CD4-positive, alpha-beta T cell (primary cell): ENCODE data around the gene DYNC2I2. TPM values are rescaled to one million over a fixed set of nuclear protein-coding genes. Genes with fewer than 3 reads are reported as not detected.
"Not testable (repeated sequence)": the region's sequence is repeated elsewhere in the genome, so short reads cannot be mapped to it uniquely, and the experiment has no call there.

Experiments
- ATAC-seq: fragments of 200-7000 bp; cut with Tn5 transposase; one replicate; pipeline ENCODE4 v1.10.0; 2022; ENCODE audit warnings: mild to moderate bottlenecking; ENCODE audit not compliant: poor library complexity
- CTCF ChIA-PET: fragments of 350-600 bp; sonication (Branson Sonifier 250); formaldehyde crosslinking; loops from one replicate; lab custom pipeline; 2021; ENCODE audit warnings: antibody characterized with exemption, inconsistent platforms; lab: Charles Lee
- POLR2A ChIA-PET: fragments of 350-600 bp; sonication (Branson Sonifier 250); formaldehyde crosslinking; loops from one replicate; lab custom pipeline; 2021; ENCODE audit warnings: antibody characterized with exemption, inconsistent platforms; lab: Charles Lee
- DNase-seq, 14 experiments: peaks; one replicate each; pipeline ENCODE4 v3.0.0-alpha.2; 2013 to 2020; ENCODE audit warnings: mixed read lengths in 2 of 14
- H3K27ac ChIP-seq, 2 donors: one replicate each; pipeline versions ENCODE4 v1.5.1 to v1.7.0; 2013; ENCODE audit warnings: low read length in 2 of 2, low read depth in 1 of 2, mild to moderate bottlenecking in 1 of 2
- H3K27me3 ChIP-seq, 2 experiments: 1 replicate in 1 of 2; 2 replicates in 1 of 2; pipeline versions ENCODE4 v1.6.1 to v1.7.0; 2013; ENCODE audit warnings: low read length in 2 of 2, control low read depth in 1 of 2, mild to moderate bottlenecking in 1 of 2, moderate library complexity in 1 of 2; ENCODE audit not compliant: insufficient read depth in 2 of 2, control insufficient read depth in 1 of 2
- H3K36me3 ChIP-seq: one replicate; pipeline ENCODE4 v1.6.1; 2013; ENCODE audit warnings: low read length, control low read depth; ENCODE audit not compliant: insufficient read depth
- H3K4me1 ChIP-seq: one replicate; pipeline ENCODE4 v1.6.1; 2013; ENCODE audit warnings: low read length, control low read depth; ENCODE audit not compliant: insufficient read depth
- H3K4me3 ChIP-seq: one replicate; pipeline ENCODE4 v1.5.1; 2013; ENCODE audit warnings: mild to moderate bottlenecking, low read length, moderate library complexity
- H3K9me3 ChIP-seq, 2 experiments: 1 replicate in 1 of 2; 2 replicates in 1 of 2; pipeline versions ENCODE4 v1.6.1 to v1.7.0; 2013; ENCODE audit warnings: low read length in 2 of 2, mild to moderate bottlenecking in 2 of 2, control low read depth in 1 of 2, moderate library complexity in 1 of 2; ENCODE audit not compliant: control insufficient read depth in 1 of 2, insufficient read depth in 1 of 2
- H3K27ac Mint-ChIP-seq: one replicate; pipeline ENCODE4 v1.8.0; 2020; ENCODE audit warnings: mixed read lengths
- H3K27me3 Mint-ChIP-seq: one replicate; pipeline ENCODE4 v1.8.0; 2021; ENCODE audit warnings: mixed read lengths
- H3K36me3 Mint-ChIP-seq: one replicate; pipeline ENCODE4 v1.8.0; 2021; ENCODE audit warnings: low read depth, mixed read lengths
- H3K4me1 Mint-ChIP-seq: one replicate; pipeline ENCODE4 v1.8.0; 2021; ENCODE audit warnings: low read depth, mixed read lengths
- H3K4me3 Mint-ChIP-seq: one replicate; pipeline ENCODE4 v1.8.0; 2020; ENCODE audit warnings: mild to moderate bottlenecking, mixed read lengths
- H3K9me3 Mint-ChIP-seq: one replicate; pipeline ENCODE4 v1.8.0; 2020; ENCODE audit warnings: mixed read lengths
- intact Hi-C, 2 experiments: fragments of 100-400 bp; cut with DNase I in 1 of 2; cut with micrococcal nuclease in 1 of 2; formaldehyde crosslinking; loops; one replicate each; pipeline versions ENCODE4 v1.15.1 to v1.9.0; 2023 to 2025; cut with DNase I, micrococcal nuclease
- total RNA-seq, 174 experiments: library from RNA in 2 of 174; stranded (reverse) in 2 of 174; gene quantifications; one replicate each; pipeline ENCODE4 v1.2.3 and lab custom pipeline; 2021 to 2026
- TF ChIP-seq, protein P1 (sequence below): fragments of 200-600 bp; IDR thresholded peaks from one replicate; pipeline ENCODE4 v1.8.0; 2022; ENCODE audit warnings: antibody characterized with exemption, mild to moderate bottlenecking

Gene DYNC2I2
- total RNA-seq, 2 experiments from 2014 or later, result 2.2 to 3.2 TPM

DNA sequence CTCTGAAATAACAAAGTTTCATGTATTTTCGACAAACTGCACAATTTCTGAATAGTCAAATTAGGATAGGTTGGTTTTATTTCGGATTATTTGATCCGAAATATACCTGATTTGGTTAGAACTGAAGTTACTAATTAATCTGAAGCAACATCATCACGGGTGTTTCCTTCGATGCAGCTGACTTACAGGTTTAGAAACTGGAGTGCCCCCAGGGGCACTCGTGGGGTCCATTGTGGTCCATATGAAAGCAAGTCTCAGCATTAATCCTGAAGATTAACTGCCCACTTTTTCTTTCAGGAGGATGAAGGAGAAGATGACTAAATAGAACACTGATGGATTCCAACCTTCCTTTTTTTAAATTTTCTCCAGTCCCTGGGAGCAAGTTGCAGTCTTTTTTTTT is 37.7 kb upstream of the DYNC2I2 start:
- CTCF ChIA-PET, result interaction anchor here (1.0 to 1.5 kb wide), 2 partner anchors 8 to 46 kb away, joined by 3 to 6 read pairs; partner anchors contain the start of gene PKN3
- no peak overlapping the region for H3K27ac Mint-ChIP-seq
- peaks cover 65% of the 10 kb centered on the region for H3K36me3 Mint-ChIP-seq
- H3K4me3 Mint-ChIP-seq, result no peak overlapping the region
- H3K9me3 Mint-ChIP-seq, result no peaks in the 10 kb centered on the region
- intact Hi-C loops, result no loop called here
- Histone ChIP-seq H3K27me3 (no peaks in the 10 kb centered on the region), H3K36me3 (peaks cover 53% of the 10 kb centered on the region), H3K4me1 (peaks cover 9% of the 10 kb centered on the region), H3K4me3 (no peak overlapping the region), H3K9me3 (no peaks in the 10 kb centered on the region), H3K27ac (no peak overlapping the region)
- POLR2A ChIA-PET, result interaction anchor here (1.1 kb wide), 1 partner anchor 30 kb away, joined by 3 read pairs; the partner anchor contains the start of gene ZDHHC12
- DNase-seq (no peak), ATAC-seq (no peak)
- H3K27me3 Mint-ChIP-seq, result no peaks in the 10 kb centered on the region
- TF ChIP-seq, protein P1, sequence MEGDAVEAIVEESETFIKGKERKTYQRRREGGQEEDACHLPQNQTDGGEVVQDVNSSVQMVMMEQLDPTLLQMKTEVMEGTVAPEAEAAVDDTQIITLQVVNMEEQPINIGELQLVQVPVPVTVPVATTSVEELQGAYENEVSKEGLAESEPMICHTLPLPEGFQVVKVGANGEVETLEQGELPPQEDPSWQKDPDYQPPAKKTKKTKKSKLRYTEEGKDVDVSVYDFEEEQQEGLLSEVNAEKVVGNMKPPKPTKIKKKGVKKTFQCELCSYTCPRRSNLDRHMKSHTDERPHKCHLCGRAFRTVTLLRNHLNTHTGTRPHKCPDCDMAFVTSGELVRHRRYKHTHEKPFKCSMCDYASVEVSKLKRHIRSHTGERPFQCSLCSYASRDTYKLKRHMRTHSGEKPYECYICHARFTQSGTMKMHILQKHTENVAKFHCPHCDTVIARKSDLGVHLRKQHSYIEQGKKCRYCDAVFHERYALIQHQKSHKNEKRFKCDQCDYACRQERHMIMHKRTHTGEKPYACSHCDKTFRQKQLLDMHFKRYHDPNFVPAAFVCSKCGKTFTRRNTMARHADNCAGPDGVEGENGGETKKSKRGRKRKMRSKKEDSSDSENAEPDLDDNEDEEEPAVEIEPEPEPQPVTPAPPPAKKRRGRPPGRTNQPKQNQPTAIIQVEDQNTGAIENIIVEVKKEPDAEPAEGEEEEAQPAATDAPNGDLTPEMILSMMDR, result no peak
- H3K4me1 Mint-ChIP-seq, result peaks cover 23% of the 10 kb centered on the region

DNA sequence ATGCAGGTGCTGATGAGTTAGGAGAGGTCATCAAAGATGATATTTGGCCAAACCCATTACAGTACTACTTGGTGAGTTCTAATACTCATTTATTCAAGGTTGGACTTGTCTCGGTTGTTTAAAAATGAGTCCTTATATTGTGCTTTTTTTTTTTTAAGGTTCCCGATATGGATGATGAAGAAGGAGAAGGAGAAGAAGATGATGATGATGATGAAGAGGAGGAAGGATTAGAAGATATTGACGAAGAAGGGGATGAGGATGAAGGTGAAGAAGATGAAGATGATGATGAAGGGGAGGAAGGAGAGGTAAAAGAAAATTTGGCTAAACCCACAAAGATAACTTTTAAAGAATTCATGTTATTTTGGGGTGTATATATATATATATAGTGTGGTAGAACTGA is 37.1 kb upstream of the DYNC2I2 start:
- peaks cover 53% of the 10 kb centered on the region for H3K36me3 ChIP-seq

DNA sequence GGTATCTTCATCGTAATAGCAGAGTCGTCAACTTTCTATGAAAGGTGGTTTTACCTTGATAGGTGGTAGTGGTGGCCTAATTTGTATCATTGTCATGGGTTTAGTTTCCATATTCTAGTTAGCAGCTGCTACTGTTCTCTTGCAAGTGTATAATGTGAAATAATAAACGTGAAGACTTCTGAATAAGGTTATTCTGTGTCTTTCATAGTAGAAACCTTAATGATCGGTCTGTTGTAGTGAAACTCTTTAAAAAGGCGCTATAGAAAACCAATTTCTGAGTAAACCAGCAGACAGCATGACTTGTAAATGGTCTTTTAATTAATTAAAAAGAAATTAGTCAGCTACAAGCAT is 34.0 kb upstream of the DYNC2I2 start:
- peak overlapping the region; percentile 48 to 72 for H3K27ac ChIP-seq
- peaks cover 38% of the 10 kb centered on the region for H3K4me1 ChIP-seq
- peak overlapping the region; percentile 89 for H3K4me3 ChIP-seq
- no peaks in the 10 kb centered on the region for H3K27me3 Mint-ChIP-seq
- peaks cover 55% of the 10 kb centered on the region for H3K36me3 Mint-ChIP-seq
- ATAC-seq (no peak), DNase-seq (no peak)
- ChIA-PET POLR2A (interaction anchor here (0.7 to 3.9 kb wide), 6 partner anchors 11 to 186 kb away, joined by 3 to 33 read pairs (median 11); partner anchors contain the start of genes GLE1, PKN3, ZDHHC12 and ZER1), CTCF (interaction anchor here (2.2 kb wide), 1 partner anchor 11 kb away, joined by 5 read pairs; the partner anchor contains the start of gene PKN3)
- no peaks in the 10 kb centered on the region for H3K9me3 ChIP-seq
- TF ChIP-seq, protein P1, result no peak
- no peaks in the 10 kb centered on the region for H3K27me3 ChIP-seq
- peak overlapping the region; percentile 100 for H3K4me3 Mint-ChIP-seq
- no peaks in the 10 kb centered on the region for H3K9me3 Mint-ChIP-seq
- peak overlapping the region; percentile 94 for H3K27ac Mint-ChIP-seq
- peaks cover 41% of the 10 kb centered on the region for H3K36me3 ChIP-seq
- intact Hi-C loops, result loop anchor here (1.0 to 2.0 kb wide), 2 partner anchors 34 to 81 kb away; partner anchors contain the start of genes ZDHHC12 (in 1 of the 2) and ZER1 (in 1 of the 2)
- H3K4me1 Mint-ChIP-seq, result peaks cover 40% of the 10 kb centered on the region

More for the DNA sequence above, 37.1 kb upstream of the DYNC2I2 start:
- H3K27me3 ChIP-seq, DNase-seq, H3K27ac ChIP-seq, H3K4me3 ChIP-seq, H3K4me3 Mint-ChIP-seq, H3K4me1 ChIP-seq, H3K27ac Mint-ChIP-seq, H3K27me3 Mint-ChIP-seq, H3K9me3 Mint-ChIP-seq, H3K9me3 ChIP-seq, intact Hi-C loops, ATAC-seq: not testable (repeated sequence)
- POLR2A ChIA-PET, result interaction anchor here (0.5 to 1.3 kb wide), 5 partner anchors 8 to 801 kb away, joined by 3 to 4 read pairs (median 3); partner anchors contain the start of genes PKN3, SPOUT1, ZDHHC12 and ZER1
- Mint-ChIP-seq H3K36me3 (peaks cover 65% of the 10 kb centered on the region), H3K4me1 (peaks cover 23% of the 10 kb centered on the region)
- CTCF ChIA-PET, result interaction anchor here (1.0 to 1.5 kb wide), 2 partner anchors 8 to 46 kb away, joined by 3 to 6 read pairs; partner anchors contain the start of gene PKN3
